ENCODE data around the gene CMTM3.
"Not testable (repeated sequence)": the region's sequence is repeated elsewhere in the genome, so short reads cannot be mapped to it uniquely, and the experiment has no call there.

CMTM3 gene

GRCh38 chr16:66604376-66605176, at the start of gene CMTM3:
Gene CMTM3, plus strand, starts transcription at chr16:66604704. Its CDS starts 102 bp downstream, at chr16:66604806.
- peak; percentile 67 for DNase-seq (ENCODE audit: low spot score)

- DNase-seq (ENCODE audit: low spot score), result no peak
These were observed 44.4 kb upstream of the CMTM3 start for GRCh38 chr16:66560107-66560506.

GRCh38 chr16:66561381-66562080, 43.0 kb upstream of the CMTM3 start:
- no peak for DNase-seq (ENCODE audit: low spot score)

GRCh38 chr16:66562409-66562808, 42.1 kb upstream of the CMTM3 start:
- no peak for DNase-seq (ENCODE audit: low spot score)

GRCh38 chr16:66562986-66563385, 41.5 kb upstream of the CMTM3 start:
- no peak for DNase-seq (ENCODE audit: low spot score)

GRCh38 chr16:66563574-66564334, 40.8 kb upstream of the CMTM3 start:
- DNase-seq (ENCODE audit: low spot score), result no peak

- no peak for DNase-seq (ENCODE audit: low spot score)
These were observed 38.2 kb upstream of the CMTM3 start, which contains the start of gene CMTM1 for GRCh38 chr16:66566051-66566901. Gene CMTM1, plus strand, starts transcription at chr16:66566439. Its CDS starts 75 bp downstream, at chr16:66566514.

- DNase-seq (ENCODE audit: low spot score), result not testable (repeated sequence)
These were observed 37.2 kb upstream of the CMTM3 start for GRCh38 chr16:66567270-66567669.

GRCh38 chr16:66568355-66568754, 36.1 kb upstream of the CMTM3 start:
- DNase-seq (ENCODE audit: low spot score), result no peak

- no peak for DNase-seq (ENCODE audit: low spot score)
These were observed 35.4 kb upstream of the CMTM3 start for GRCh38 chr16:66569131-66569530.

GRCh38 chr16:66569827-66570405, 34.6 kb upstream of the CMTM3 start:
- DNase-seq (ENCODE audit: low spot score), result no peak

- no peak for DNase-seq (ENCODE audit: low spot score)
These were observed 32.1 kb upstream of the CMTM3 start for GRCh38 chr16:66572356-66572755.

- no peak for DNase-seq (ENCODE audit: low spot score)
These were observed 30.4 kb upstream of the CMTM3 start for GRCh38 chr16:66574081-66574480.

- no peak for DNase-seq (ENCODE audit: low spot score)
These were observed 30.0 kb upstream of the CMTM3 start for GRCh38 chr16:66574531-66574930.

GRCh38 chr16:66575060-66575459, 29.4 kb upstream of the CMTM3 start:
- no peak for DNase-seq (ENCODE audit: low spot score)

- DNase-seq (ENCODE audit: low spot score), result no peak
These were observed 28.2 kb upstream of the CMTM3 start for GRCh38 chr16:66576296-66576695.

- DNase-seq (ENCODE audit: low spot score), result no peak
These were observed 25.6 kb upstream of the CMTM3 start, which contains the start of gene CMTM2 for GRCh38 chr16:66578651-66579531. Gene CMTM2, plus strand, starts transcription at chr16:66579463. Its CDS starts 145 bp downstream, at chr16:66579608.

- peak; percentile 30 for DNase-seq (ENCODE audit: low spot score)
These were observed 23.8 kb upstream of the CMTM3 start for GRCh38 chr16:66580605-66581209.

- DNase-seq (ENCODE audit: low spot score), result no peak
These were observed 23.1 kb upstream of the CMTM3 start for GRCh38 chr16:66581246-66581952.
